Epithelial cell of proximal tubule (primary cell): ENCODE results near the gene ZNF264. TPM values are rescaled to one million over a fixed set of nuclear protein-coding genes. Genes with fewer than 3 reads are reported as not detected.
"Not testable (repeated sequence)": the region's sequence is repeated elsewhere in the genome, so short reads cannot be mapped to it uniquely, and the experiment has no call there.

Experiments used
- DNase-seq: peaks from one replicate; pipeline ENCODE4 v3.0.0-alpha.2; 2011; ENCODE audit warnings: low read depth
- H3K4me3 ChIP-seq: 2 replicates; pipeline ENCODE4 v1.5.1; 2011; ENCODE audit warnings: low read depth, mild to moderate bottlenecking, low read length
- CTCF ChIP-seq: conservative IDR thresholded peaks from 2 replicates; pipeline ENCODE4 v1.5.1; 2012; ENCODE audit warnings: low read depth, mild to moderate bottlenecking, low read length
- total RNA-seq: library from RNA; depleted of rRNA; stranded (reverse); fragments of >200 nt; gene quantifications from 2 replicates; pipeline ENCODE4 v1.2.3, GENCODE V29; 2015

ZNF264 gene
- total RNA-seq, 1 donor from 2014 or later: 9.6 TPM

GRCh38 chr19:57242821-57243220 lies 51.5 kb downstream of the ZNF264 start:
- no peak for DNase-seq
- no peak overlapping the region for H3K4me3 ChIP-seq
- no peak for TF ChIP-seq CTCF

- no peak for TF ChIP-seq CTCF
- H3K4me3 ChIP-seq: no peak overlapping the region
- no peak for DNase-seq
Measured at GRCh38 chr19:57244513-57244912, 53.2 kb downstream of the ZNF264 start.

GRCh38 chr19:57245066-57245465 lies 53.8 kb downstream of the ZNF264 start:
- no peak overlapping the region for H3K4me3 ChIP-seq
- no peak for DNase-seq
- no peak for TF ChIP-seq CTCF

GRCh38 chr19:57245959-57246358 lies 54.7 kb downstream of the ZNF264 start:
- no peak for DNase-seq
- H3K4me3 ChIP-seq: no peak overlapping the region
- no peak for TF ChIP-seq CTCF

GRCh38 chr19:57248646-57249045 lies 57.3 kb downstream of the ZNF264 start:
- no peak overlapping the region for H3K4me3 ChIP-seq
- DNase-seq: no peak
- TF ChIP-seq CTCF: no peak

GRCh38 chr19:57249329-57249728 lies 58.0 kb downstream of the ZNF264 start:
- DNase-seq: no peak
- no peak for TF ChIP-seq CTCF
- H3K4me3 ChIP-seq: no peak overlapping the region

- DNase-seq, H3K4me3 ChIP-seq: not testable (repeated sequence)
Measured at GRCh38 chr19:57253767-57254166, 62.5 kb downstream of the ZNF264 start.

- DNase-seq: no peak
- no peak overlapping the region for H3K4me3 ChIP-seq
- no peak for TF ChIP-seq CTCF
Measured at GRCh38 chr19:57262044-57262443, 70.7 kb downstream of the ZNF264 start.
